NCI-H69 (cell line): ENCODE results near the gene CDH13.

ENCODE experiments used
- DNase-seq: peaks from one replicate; lab custom pipeline; 2025; lab: John Stamatoyannopoulos, UW

The CDH13 gene

GRCh38 chr16:82699711-82700495, 73.1 kb downstream of the CDH13 start:
- DNase-seq: peak; percentile 15

GRCh38 chr16:82700541-82701235, 73.9 kb downstream of the CDH13 start:
- DNase-seq: no peak

- no peak for DNase-seq
Observed at GRCh38 chr16:82701442-82701955, 74.7 kb downstream of the CDH13 start.

- DNase-seq: no peak
Observed at GRCh38 chr16:82703161-82703560, 76.4 kb downstream of the CDH13 start.

- no peak for DNase-seq
Observed at GRCh38 chr16:82703871-82704768, 77.4 kb downstream of the CDH13 start.

GRCh38 chr16:82709987-82710386, 83.2 kb downstream of the CDH13 start:
- no peak for DNase-seq

- no peak for DNase-seq
Observed at GRCh38 chr16:82713778-82714177, 87.0 kb downstream of the CDH13 start.

GRCh38 chr16:82715160-82715559, 88.4 kb downstream of the CDH13 start:
- DNase-seq: no peak

- no peak for DNase-seq
Observed at GRCh38 chr16:82715833-82716232, 89.1 kb downstream of the CDH13 start.

- no peak for DNase-seq
Observed at GRCh38 chr16:82716361-82716855, 89.6 kb downstream of the CDH13 start.

- DNase-seq: no peak
Observed at GRCh38 chr16:82720414-82720813, 93.6 kb downstream of the CDH13 start.

GRCh38 chr16:82726306-82726705, 99.5 kb downstream of the CDH13 start:
- no peak for DNase-seq

GRCh38 chr16:82728901-82729300, 102.1 kb downstream of the CDH13 start:
- DNase-seq: no peak

- no peak for DNase-seq
Observed at GRCh38 chr16:82730901-82731300, 104.1 kb downstream of the CDH13 start.

- DNase-seq: no peak
Observed at GRCh38 chr16:82732461-82732860, 105.7 kb downstream of the CDH13 start.

- no peak for DNase-seq
Observed at GRCh38 chr16:82735186-82735585, 108.4 kb downstream of the CDH13 start.

GRCh38 chr16:82735673-82736091, 108.9 kb downstream of the CDH13 start:
- no peak for DNase-seq

- no peak for DNase-seq
Observed at GRCh38 chr16:82736224-82736623, 109.5 kb downstream of the CDH13 start.

- DNase-seq: no peak
Observed at GRCh38 chr16:82738699-82739098, 111.9 kb downstream of the CDH13 start.

GRCh38 chr16:82741073-82741615, 114.4 kb downstream of the CDH13 start:
- no peak for DNase-seq

- DNase-seq: no peak
Observed at GRCh38 chr16:82744958-82745357, 118.2 kb downstream of the CDH13 start.

GRCh38 chr16:82748026-82748425, 121.3 kb downstream of the CDH13 start:
- peak; percentile 13 for DNase-seq
